ENCODE data around the gene DXO.

- TF ChIP-seq POLR2A (IDR thresholded peaks at IDR 0.05; ENCODE audit: extremely low read depth, insufficient read length), result no peak
- no peak for TF ChIP-seq MYC (IDR thresholded peaks at IDR 0.05; ENCODE audit: low read depth, low read length)
Observed at GRCh38 chr6:31966506-31966905, 5.4 kb downstream of the DXO start.
